Measurements from ENCODE around the gene CCNYL1.
"Not testable (repeated sequence)": the region's sequence is repeated elsewhere in the genome, so short reads cannot be mapped to it uniquely, and the experiment has no call there.

CCNYL1 gene

DNA sequence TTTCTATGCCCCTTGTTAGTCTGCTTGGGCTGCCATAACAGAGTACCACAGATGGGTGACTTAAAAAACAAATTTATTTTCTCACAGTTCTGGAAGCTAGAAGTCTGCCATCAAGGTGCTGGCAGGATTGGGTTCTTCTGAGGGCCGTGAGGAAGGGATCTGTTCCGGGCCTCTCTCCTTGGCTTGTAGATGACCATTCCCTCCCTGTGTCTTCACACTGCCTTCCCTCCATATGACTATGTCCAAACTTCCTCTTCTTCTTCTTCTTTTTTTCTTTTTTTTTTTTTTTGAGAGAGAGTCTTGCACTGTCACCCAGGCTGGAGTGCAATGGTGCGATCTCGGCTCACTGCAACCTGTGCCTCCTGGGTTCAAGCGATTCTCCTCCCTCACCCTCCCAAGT, 13.1 kb upstream of the CCNYL1 start:
- no peak for DNase-seq

DNA sequence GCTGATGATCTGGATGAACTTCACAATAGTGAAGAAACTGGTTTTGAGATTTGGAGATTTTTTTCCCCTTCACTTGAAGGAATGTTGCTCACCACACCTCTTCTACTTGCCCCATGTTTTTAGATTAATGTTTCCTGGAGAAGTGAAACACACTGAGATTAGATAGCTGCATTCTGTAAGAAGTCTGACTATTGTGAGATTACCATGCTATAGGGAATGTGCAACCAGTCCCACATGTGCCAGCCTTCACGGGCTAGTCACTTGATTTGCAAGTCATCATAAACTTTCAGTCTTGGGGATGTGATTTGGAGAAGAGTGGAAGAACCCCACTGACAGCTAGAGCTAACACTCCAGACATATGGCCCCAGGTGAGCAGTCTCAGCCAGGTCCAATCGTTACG, 7.4 kb upstream of the CCNYL1 start:
- DNase-seq = no peak

DNA sequence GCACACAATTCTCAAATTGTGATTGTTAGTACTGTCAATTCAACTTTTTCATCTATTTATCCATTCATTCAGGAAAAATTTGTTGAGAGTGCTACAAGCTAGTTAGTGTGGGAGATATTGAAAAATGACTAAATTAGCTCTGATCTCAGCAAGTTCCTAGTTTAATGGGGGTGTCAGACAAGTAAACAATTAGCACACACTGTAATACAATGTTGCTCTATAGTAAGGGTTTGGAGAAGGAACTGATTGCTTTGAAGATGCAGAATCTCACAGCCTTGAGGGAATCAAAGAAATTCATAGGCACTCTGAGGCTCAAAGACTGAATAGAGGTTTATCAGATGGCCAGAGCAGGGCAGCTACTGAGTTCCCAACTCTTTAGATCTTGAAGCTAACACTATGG, 6.8 kb upstream of the CCNYL1 start:
- DNase-seq = no peak

DNA sequence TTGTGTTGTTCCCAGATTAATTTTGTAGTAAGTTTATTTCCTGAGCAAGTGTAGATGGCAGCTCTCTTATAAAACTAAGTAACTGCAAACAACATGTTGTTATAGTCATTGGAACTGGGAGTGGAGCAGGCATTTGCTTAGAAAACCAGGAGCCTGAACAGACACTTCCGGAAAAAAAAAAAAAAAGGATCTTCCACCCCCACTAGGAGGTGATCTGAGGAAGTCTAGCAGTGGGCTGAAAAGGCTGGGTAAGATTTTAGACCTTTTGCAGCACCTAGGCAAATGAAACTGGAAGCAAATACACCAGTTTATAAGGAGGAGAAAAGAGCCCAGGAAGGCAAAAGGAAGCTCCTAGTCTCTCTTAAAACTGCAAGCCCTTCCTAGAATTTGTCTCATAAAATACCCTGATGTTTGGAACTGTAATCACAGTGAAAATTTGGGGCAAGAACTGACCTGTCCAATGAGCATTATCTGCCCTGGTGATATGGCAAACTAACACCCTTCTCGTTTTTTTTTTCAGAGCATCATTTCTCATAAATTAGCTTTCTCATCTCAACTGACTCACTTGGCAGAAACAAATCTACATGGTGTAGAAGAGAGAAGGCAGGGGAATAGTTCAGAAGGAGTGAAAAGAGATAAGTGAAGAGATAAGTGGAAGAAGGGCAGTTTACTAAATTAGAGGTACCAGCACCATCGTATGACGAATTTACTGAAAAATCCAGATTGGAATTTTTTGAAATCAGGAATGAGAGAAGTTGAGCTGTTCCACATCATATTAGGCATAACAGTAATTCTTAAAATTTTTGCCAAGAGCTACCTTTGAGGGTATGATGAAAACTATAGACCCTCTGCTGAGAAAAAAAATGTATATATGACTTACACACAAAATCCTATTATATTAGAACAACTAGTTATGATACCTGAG, 4.2 kb upstream of the CCNYL1 start:
- DNase-seq = no peak

DNA sequence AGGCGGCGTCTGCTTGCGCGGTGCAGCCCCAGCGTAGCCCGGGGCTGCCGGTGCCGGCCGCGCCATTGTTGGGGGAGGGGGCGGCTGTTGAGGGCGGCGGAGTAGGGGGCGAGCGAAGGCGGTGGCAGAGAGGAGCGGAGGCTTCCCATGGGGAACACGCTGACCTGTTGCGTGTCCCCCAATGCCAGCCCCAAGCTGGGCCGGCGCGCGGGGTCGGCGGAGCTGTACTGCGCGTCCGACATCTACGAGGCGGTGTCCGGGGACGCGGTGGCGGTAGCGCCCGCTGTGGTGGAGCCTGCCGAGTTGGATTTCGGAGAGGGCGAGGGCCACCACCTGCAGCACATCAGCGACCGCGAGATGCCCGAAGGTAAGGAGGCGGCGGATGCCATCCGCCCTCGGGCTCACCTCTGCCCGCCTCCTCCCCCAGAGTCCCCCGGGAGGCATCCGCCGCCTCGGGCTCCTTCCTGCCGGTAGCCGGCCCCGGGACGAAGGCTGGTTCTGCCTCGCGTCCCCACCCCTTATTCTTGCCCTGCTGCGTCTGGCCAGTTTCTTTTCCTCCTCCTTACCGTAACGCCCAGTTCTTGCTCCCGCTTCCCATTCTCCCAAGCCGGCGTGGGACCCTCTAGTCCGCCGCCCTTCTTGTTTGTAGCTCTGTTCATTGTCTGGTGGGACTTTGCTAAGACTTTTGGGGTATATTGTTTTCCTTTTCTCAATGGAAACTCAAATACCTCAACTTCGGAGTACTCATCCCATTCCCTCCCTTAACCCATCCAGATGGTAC, 500 bp downstream of the CCNYL1 start:
- DNase-seq = peak in 1 of 2 experiments; percentile 67

DNA sequence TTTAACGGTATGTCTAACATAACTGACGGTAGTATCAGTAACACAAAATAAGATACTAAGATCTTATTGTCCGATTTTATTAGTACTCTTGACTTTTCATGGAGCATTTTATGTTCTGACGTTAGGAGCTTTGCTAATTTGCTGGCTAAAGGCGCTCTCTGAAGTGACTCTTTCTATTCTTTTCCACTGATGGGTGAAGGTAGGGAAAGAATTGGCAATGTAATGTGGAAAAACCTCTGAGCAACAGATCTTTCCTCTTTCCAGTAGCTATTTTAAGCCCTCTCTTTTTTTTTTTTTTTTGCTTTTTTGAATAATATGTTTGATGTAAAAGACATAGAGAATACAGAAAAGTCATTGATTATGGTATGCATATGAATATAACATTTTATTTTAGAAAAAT, 4.6 kb downstream of the CCNYL1 start:
- no peak for DNase-seq

DNA sequence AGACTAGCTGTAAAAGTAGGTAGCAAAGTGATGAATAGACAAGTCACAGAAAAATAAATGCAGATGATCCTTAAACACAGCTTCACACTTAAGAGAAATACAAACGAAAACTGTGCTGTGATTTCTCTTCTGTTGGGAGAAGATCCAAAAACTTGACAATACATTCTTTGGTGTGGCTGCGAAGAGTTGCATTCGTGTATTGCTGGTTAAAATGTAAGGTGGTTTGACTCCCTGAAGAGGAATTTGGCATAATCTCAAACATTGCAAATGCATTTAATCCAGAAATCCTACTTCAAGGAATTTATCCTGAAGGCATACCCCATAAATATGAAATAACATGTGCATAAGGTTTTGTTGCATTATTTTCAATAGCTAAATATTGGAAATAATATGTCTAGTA, 7.1 kb downstream of the CCNYL1 start:
- DNase-seq = no peak

DNA sequence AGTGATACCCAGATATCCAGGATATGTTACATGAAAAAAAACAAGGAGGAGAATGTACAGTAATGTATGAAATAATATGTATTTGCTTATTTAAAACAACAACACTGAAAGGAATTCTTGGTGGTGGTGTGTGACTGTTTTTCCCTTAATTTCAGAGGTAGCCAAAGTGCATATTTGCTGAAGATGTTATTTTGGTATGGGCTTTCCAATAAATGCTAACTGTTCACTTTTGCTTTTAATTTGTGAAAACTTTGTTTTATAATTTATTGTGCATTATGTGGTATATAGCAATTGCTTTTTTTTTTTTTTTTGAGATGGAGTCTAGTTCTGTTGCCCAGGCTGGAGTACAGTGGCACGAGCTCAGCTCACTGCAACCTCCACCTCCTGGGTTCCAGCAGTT, 7.6 kb downstream of the CCNYL1 start:
- DNase-seq = no peak

DNA sequence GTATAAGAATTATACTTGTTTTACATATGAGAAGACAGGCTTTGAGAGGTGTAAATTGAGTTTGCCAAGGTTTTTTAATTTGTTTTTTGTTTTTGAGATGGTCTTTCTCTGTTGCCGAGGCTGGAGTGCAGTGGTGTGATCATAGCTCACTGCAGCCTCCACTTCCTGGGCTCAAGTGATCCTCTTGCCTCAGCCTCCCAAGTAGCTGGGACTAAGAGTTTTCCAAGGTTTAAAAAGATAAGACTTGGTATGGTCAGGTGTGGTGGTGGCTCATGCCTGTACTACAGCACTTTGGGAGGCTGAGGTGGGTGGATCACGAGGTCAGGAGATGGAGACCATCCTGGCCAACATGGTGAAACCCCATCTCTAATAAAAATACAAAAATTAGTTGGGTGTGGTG, 8.2 kb downstream of the CCNYL1 start:
- DNase-seq = not testable (repeated sequence)

DNA sequence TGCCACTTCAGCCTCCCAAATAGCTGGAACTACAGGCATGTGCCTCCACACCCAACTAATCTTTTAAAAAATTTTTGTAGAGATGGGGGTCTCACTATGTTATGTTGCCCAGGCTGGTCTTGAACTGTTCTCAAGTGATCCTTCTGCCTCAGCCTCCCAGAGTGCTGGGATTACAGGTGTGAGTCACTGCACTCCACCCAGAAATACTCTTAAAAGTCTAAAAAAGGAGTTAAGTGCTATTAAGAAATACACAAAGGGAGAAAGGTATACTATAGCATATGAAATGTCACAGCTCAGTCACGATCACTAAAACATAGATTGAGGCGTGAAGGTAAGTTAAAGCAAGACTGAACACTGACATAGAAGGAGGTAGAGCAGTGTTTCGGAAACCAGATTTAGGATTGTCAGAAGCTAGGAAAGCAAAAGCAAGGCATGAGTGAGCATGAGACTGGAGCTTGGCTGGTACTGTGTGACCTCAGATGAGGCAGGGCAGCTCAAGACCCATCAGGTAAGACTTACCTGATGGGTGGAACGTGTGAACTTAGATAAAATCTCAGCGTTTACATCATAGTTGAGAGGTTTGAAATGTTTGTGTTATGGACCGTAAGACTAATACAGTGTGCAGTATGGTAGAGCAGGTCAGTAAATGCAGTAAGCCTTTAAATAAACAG, 9.2 kb downstream of the CCNYL1 start:
- no peak for DNase-seq

DNA sequence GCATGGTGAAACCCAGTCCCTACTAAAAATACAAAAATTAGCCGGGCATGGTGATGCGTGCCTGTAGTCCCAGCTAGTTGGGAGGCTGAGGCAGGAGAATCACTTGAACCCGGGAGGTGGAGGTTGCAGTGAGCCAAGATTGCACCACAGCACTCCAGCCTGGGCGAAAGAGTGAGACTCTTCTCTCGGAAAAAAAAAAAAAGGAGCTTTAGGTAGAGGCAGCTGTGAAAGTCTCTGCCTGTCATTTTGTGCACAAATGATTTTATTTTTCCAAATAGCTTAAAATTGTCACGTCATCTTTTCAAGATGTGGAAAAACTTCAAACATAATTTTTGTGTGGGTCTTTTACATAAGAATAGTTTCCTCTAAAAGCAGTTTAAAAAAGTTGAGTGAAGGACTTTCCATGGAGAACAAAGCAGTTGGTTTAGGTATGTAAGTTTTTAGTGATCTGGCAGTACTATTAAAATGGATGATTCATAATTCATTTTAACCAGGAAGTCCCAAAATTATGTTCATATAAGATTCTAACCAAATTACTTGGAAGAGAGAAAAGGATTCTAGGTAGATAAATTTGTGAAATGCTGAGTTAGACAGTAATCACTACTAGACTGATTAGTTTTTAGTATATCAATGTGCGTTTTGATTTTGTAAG, 11.5 kb downstream of the CCNYL1 start:
- no peak for DNase-seq

DNA sequence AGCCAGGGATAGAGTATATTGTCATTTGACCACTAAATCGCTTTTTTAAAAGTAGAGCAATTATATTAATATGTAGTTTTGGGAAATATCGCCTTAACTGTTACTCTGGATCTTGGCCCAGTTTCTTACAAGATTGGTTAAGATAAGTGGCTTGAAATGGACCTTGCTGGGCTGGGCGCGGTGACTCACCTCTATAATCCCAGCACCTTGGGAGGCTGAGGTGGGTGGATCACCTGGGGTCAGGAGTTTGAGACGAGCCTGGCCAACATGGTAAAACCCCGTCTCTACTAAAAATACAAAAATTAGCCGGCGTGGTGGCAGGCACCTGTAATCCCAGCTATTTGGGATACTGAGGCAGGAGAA, 12.0 kb downstream of the CCNYL1 start:
- not testable (repeated sequence) for DNase-seq

DNA sequence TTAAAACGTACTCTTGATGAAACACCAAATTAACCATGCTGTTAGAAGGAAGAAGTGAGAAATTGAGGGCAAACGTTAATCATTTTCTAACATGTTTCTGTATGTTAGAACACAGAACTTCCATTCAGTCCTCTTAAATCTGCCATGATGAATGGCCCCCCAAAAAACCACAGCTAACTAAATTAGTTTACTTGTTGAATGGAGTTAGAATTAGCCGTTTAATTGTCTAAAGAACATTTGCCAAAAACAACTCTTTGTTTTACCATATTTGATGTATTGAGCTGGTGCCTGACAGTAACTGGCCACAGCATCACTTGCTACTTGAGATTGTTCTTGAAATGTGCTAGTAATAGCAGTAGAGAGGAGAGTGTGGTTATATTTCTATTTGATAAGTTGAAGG, 12.7 kb downstream of the CCNYL1 start:
- DNase-seq = no peak

DNA sequence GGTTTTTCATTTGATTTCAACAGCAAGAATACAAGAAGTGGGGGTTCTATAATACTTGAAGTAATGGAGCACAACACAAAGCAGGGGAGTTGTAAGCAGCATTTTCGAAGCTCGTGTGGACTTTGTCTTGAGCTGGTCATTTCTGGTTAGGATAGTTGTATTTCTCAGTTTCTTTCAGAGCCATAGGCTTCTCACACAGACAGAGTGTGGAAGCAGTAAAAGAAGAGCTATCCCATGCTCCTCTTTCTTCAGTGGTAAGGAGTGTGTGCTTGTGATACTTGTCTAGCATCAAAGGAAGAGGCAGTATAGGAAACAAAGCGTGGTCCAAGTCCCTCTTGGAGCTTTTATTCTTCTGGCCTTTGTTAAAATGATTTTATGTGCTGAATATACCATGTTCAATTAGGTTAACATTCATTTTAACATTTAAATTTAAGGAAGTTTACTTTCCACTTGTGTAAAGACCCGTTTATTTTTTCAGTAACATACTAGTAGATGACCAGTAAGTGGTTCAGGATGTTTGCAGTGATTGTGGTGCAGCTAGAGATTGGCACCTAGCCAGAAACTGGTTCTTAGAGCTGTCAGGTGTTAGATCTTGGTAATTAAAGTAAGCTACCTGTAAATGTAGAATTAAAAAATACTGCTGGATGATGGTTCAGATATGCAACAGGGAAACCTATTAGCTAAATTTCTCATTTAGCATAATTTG, 14.6 kb downstream of the CCNYL1 start:
- DNase-seq = no peak

DNA sequence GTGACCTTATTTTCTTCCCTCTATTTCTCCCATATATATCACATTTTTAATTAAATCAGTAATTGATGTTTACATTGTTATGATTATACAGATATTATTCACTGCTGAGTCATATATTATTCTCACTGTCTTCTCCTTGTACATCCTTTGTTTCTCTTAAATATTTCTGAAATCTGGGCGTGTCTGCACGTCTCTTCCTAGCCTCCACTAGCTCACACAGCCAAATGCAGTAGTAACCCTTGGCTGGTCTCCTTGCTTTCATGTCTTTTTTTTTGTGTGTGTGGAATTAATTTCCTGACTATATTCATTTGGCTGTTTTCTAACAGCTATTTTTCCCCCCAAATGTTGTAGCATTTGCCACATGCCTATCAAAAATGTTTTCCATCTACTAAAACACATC, 15.8 kb downstream of the CCNYL1 start:
- no peak for DNase-seq

DNA sequence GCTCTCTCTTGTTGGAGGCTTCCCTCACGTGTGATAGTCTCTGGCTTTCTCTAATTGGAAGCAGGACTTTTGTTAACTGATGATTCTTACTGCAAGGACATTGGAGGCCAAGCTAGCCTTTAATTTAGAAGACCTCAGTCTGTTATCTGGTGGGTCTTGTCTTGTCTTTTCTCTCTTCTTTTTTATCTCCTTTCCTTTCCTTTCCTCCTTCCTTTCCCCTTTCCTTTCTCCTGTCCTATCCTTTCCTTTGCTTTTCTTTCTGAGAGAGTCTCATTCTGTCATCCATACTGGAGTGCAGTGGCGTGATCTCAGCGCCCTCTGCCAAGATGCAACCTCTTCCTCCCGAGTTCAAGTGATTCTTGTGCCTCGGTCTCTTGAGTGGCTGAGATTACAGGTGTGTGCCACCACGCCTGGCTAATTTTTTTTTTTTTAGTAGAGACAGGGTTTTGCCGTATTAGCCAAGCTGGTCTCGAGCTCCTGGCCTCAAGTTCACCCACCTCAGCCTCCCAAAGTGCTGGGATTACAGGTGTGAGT, 18.1 kb downstream of the CCNYL1 start:
- DNase-seq = no peak

DNA sequence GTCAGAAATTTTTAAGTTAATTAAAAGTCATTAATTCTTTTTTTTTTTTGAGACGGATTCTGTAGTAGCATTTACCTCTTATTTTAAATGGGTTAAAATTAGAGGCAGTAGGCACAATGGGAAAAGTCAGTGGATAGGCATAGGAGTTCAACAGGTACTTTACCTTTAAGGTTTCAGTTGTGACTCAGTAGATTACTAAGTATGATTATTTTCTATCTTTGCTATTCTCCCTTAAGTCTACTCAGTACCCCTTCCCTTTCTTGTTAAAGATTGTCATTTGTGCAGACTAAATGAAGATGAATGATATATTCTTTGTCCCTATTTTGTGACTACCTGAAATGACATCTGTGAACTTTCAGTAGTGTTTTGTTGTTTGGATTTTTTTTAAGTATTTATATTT, 19.7 kb downstream of the CCNYL1 start:
- DNase-seq = no peak

DNA sequence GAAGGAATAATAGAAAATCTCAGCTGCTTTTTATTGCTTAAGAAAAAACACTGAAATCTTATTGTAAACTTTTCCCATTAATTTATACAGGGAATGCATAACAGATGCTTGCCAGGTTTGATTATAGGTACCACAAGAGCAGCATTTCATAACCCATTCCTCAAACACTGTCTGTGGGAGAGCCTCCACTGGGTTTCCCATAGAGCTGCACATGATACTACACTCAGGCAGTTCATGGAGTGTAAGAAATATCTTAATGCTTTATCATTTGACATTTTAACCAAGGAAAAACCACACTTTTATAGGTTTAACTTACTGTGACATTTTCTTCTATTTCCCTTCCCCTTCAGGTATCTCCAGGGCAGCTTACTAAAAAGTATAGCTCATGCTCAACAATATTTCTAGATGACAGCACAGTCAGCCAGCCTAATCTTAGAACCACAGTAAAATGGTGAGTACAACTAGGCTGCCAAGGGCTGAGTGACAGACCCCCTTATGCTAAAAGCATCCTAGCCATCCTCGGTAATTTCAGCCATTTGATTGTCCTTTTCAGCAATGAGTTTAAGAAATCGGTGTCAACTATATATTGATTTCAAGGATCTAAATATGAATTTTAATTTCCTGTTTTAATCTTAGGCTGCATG, 22.3 kb downstream of the CCNYL1 start:
- DNase-seq = no peak

DNA sequence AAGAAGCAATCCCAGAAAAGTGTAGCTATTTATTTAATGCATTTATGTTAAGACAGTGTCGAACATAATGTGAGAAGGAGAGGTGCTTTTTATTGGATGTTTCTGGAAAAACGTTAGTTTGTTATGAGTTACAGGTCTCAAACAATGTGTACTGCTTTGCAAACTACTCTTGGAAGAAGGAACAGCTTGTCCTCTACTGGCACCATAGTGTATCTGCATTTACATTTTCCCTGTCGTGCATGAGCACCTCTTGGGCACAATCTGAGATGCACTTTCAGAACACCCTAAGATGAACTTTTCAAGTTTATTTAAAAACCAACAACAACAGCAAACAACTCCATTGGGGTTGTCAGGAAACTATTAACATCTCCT, 22.8 kb downstream of the CCNYL1 start:
- no peak for DNase-seq

DNA sequence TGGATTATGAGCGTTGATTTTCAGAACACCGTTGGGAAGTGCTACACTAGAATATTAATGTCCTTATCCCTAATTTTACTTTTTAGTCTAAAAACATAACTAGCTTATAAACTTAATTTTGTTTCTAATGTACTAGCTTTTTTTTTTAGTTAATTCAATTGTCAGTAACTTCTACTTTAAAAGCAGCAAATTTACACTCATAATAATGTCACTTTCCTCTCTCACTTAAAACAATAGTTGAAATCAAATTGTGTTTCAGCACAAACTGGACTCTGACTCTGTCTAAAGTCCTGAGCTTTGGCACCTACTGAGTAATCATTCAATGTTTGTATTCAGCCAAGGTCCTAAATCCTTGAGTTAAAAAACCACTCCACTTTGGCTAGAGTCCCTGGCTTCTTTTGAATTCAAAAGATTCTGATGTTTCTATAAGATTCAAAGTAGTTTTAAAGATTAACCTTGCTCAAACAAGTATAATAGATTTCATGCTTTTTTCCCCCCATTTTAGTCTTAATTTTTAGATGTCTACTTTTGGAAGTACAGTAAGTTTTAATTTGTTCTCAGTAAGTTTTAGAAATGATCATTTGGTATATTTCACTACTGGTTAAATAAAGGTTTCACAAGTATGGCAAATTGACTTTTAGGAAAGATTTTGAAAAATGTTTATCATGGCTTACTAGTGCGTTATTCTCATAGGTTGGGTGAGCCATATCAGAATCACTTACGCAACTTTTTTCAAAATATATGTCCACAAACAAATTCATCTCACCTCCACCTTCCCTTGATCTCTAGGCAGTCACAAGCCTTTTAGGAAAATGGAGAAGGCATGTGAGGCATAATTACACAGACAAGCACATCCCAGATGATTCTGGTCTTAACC, 23.4 kb downstream of the CCNYL1 start:
- no peak for DNase-seq

DNA sequence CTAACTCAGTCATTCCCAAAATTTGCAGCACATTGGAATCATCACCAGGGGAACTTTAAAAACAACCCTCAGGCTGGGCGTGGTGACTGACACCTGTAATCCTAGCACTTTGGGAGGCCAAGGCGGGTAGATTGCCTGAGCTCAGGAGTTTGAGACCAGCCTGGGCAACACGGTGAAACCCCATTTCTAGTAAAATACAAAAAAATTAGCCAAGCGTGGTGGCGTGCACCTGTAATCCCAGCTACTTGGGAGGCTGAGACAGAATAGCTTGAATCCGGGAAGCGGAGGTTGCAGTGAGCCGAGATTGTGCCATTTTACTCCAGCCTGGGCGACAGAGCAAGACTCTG, 24.0 kb downstream of the CCNYL1 start:
- DNase-seq = not testable (repeated sequence)
